ENCODE measurements around the gene DMD. TPM values are rescaled to one million over a fixed set of nuclear protein-coding genes. Genes with fewer than 3 reads are reported as not detected.
A peak's percentile ranks its signal among the peaks of the same experiment; 100 is the strongest.

Gene DMD
- total RNA-seq, 1 experiment from 2014 or later, result 6.2 TPM

- no peak for DNase-seq (ENCODE audit: low read depth)
- in situ Hi-C loops (cut with HindIII; ENCODE audit: low pct_unique_long_range_greater_than_20kb, low sequenced_read_pairs), result no loop called here
Measured at GRCh38 chrX:31124536-31124935, 2086.8 kb downstream of the DMD start.

GRCh38 chrX:31123335-31123734, 2088.0 kb downstream of the DMD start:
- in situ Hi-C loops (cut with HindIII; ENCODE audit: low pct_unique_long_range_greater_than_20kb, low sequenced_read_pairs), result no loop called here
- DNase-seq (ENCODE audit: low read depth), result no peak

- no peak for DNase-seq (ENCODE audit: low read depth)
Measured at GRCh38 chrX:31117266-31117665, 2094.1 kb downstream of the DMD start.

GRCh38 chrX:31115398-31115797, 2096.0 kb downstream of the DMD start:
- DNase-seq (ENCODE audit: low read depth), result no peak
- in situ Hi-C loops (cut with HindIII; ENCODE audit: low pct_unique_long_range_greater_than_20kb, low sequenced_read_pairs), result no loop called here

More at GRCh38 chrX:31117266-31117665, 2094.1 kb downstream of the DMD start:
- in situ Hi-C loops (cut with HindIII; ENCODE audit: low pct_unique_long_range_greater_than_20kb, low sequenced_read_pairs), result no loop called here

- in situ Hi-C loops (cut with HindIII; ENCODE audit: low pct_unique_long_range_greater_than_20kb, low sequenced_read_pairs), result no loop called here
- DNase-seq (ENCODE audit: low read depth), result no peak
Measured at GRCh38 chrX:31114858-31115257, 2096.5 kb downstream of the DMD start.

- DNase-seq (ENCODE audit: low read depth), result no peak
Measured at GRCh38 chrX:31112226-31112999, 2098.9 kb downstream of the DMD start.

GRCh38 chrX:31110657-31111056, 2100.7 kb downstream of the DMD start:
- in situ Hi-C loops (cut with HindIII; ENCODE audit: low pct_unique_long_range_greater_than_20kb, low sequenced_read_pairs), result no loop called here
- no peak for DNase-seq (ENCODE audit: low read depth)

More at GRCh38 chrX:31112226-31112999, 2098.9 kb downstream of the DMD start:
- in situ Hi-C loops (cut with HindIII; ENCODE audit: low pct_unique_long_range_greater_than_20kb, low sequenced_read_pairs), result no loop called here

GRCh38 chrX:31099536-31100090, 2111.7 kb downstream of the DMD start:
- no peak for DNase-seq (ENCODE audit: low read depth)
- in situ Hi-C loops (cut with HindIII; ENCODE audit: low pct_unique_long_range_greater_than_20kb, low sequenced_read_pairs), result no loop called here

GRCh38 chrX:31098079-31098478, 2113.3 kb downstream of the DMD start:
- DNase-seq (ENCODE audit: low read depth), result no peak
- in situ Hi-C loops (cut with HindIII; ENCODE audit: low pct_unique_long_range_greater_than_20kb, low sequenced_read_pairs), result no loop called here

- no peak for DNase-seq (ENCODE audit: low read depth)
- in situ Hi-C loops (cut with HindIII; ENCODE audit: low pct_unique_long_range_greater_than_20kb, low sequenced_read_pairs), result no loop called here
Measured at GRCh38 chrX:31093639-31093975, 2117.7 kb downstream of the DMD start.

- DNase-seq (ENCODE audit: low read depth), result no peak
- in situ Hi-C loops (cut with HindIII; ENCODE audit: low pct_unique_long_range_greater_than_20kb, low sequenced_read_pairs), result no loop called here
Measured at GRCh38 chrX:31092970-31093638, 2118.2 kb downstream of the DMD start.

GRCh38 chrX:31092476-31092875, 2118.9 kb downstream of the DMD start:
- no peak for DNase-seq (ENCODE audit: low read depth)
- in situ Hi-C loops (cut with HindIII; ENCODE audit: low pct_unique_long_range_greater_than_20kb, low sequenced_read_pairs), result no loop called here

- in situ Hi-C loops (cut with HindIII; ENCODE audit: low pct_unique_long_range_greater_than_20kb, low sequenced_read_pairs), result no loop called here
- DNase-seq (ENCODE audit: low read depth), result no peak
Measured at GRCh38 chrX:31091819-31092218, 2119.5 kb downstream of the DMD start.

- in situ Hi-C loops (cut with HindIII; ENCODE audit: low pct_unique_long_range_greater_than_20kb, low sequenced_read_pairs), result no loop called here
- DNase-seq (ENCODE audit: low read depth), result no peak
Measured at GRCh38 chrX:31074522-31074921, 2136.8 kb downstream of the DMD start.

GRCh38 chrX:31071725-31072124, 2139.6 kb downstream of the DMD start, which contains the start of gene FTHL17:
FTHL17 (minus strand) TSS chrX:31072041; CDS start chrX:31071953, 88 bp downstream.
- in situ Hi-C loops (cut with HindIII; ENCODE audit: low pct_unique_long_range_greater_than_20kb, low sequenced_read_pairs), result no loop called here
- no peak for DNase-seq (ENCODE audit: low read depth)

- no peak for DNase-seq (ENCODE audit: low read depth)
- in situ Hi-C loops (cut with HindIII; ENCODE audit: low pct_unique_long_range_greater_than_20kb, low sequenced_read_pairs), result no loop called here
Measured at GRCh38 chrX:31071262-31071661, 2140.1 kb downstream of the DMD start.

GRCh38 chrX:31070057-31070468, 2141.3 kb downstream of the DMD start:
- peak; percentile 0 for DNase-seq (ENCODE audit: low read depth)
- in situ Hi-C loops (cut with HindIII; ENCODE audit: low pct_unique_long_range_greater_than_20kb, low sequenced_read_pairs), result no loop called here

Measured in Caki2 (cell line).